B cell (primary cell): Measurements from ENCODE around the gene SRRM5. TPM values are rescaled to one million over a fixed set of nuclear protein-coding genes. Genes with fewer than 3 reads are reported as not detected.

Experiments used
- ATAC-seq: fragments of 200-7000 bp; cut with Tn5 transposase; one replicate; pipeline ENCODE4 v1.10.0; 2021; ENCODE audit warnings: low read depth, mild to moderate bottlenecking, moderate number of reproducible peaks, moderate library complexity
- CTCF ChIA-PET: fragments of 350-600 bp; sonication (Branson Sonifier 250); formaldehyde crosslinking; loops from one replicate; lab custom pipeline; 2021; ENCODE audit warnings: antibody characterized with exemption, inconsistent platforms; lab: Charles Lee
- POLR2A ChIA-PET: fragments of 350-600 bp; sonication (Branson Sonifier 250); formaldehyde crosslinking; loops from one replicate; lab custom pipeline; 2021; ENCODE audit warnings: antibody characterized with exemption; lab: Charles Lee
- DNase-seq: peaks from one replicate; pipeline ENCODE4 v3.0.0; 2013
- H2AFZ ChIP-seq: 2 replicates; pipeline ENCODE4 v1.6.1; 2012; ENCODE audit warnings: mild to moderate bottlenecking, low read depth, low read length; ENCODE audit not compliant: insufficient read depth, poor library complexity, severe bottlenecking
- H3K27ac ChIP-seq, 2 donors: 1 replicate in 1 of 2; 2 replicates in 1 of 2; pipeline ENCODE4 v1.5.1; 2012 to 2013; ENCODE audit warnings: low read length in 2 of 2, mild to moderate bottlenecking in 2 of 2, moderate library complexity in 1 of 2
- H3K27me3 ChIP-seq, 4 experiments: fragments of 200-600 bp in 1 of 4; sonication (generic) in 1 of 4; replicated peaks in 1 of 4; 1 replicate in 2 of 4; 2 replicates in 2 of 4; pipeline versions ENCODE4 v1.6.1 to v1.7.0; 2013 to 2016; ENCODE audit warnings: low read length in 3 of 4, mild to moderate bottlenecking in 2 of 4, mixed read lengths in 1 of 4, moderate library complexity in 1 of 4; ENCODE audit not compliant: insufficient read depth in 4 of 4, control insufficient read depth in 3 of 4; ENCODE audit errors: control extremely low read depth in 1 of 4
- H3K36me3 ChIP-seq, 2 experiments: replicated peaks in 1 of 2; 1 replicate in 1 of 2; 2 replicates in 1 of 2; pipeline versions ENCODE4 v1.6.1 to v1.7.1; 2013; ENCODE audit warnings: low read length in 1 of 2; ENCODE audit not compliant: insufficient read depth in 2 of 2, control insufficient read depth in 1 of 2; ENCODE audit errors: control extremely low read depth in 1 of 2, extremely low read depth in 1 of 2
- H3K4me1 ChIP-seq, 2 donors: fragments of 200-600 bp in 1 of 2; sonication (generic) in 1 of 2; 1 replicate in 1 of 2; 2 replicates in 1 of 2; pipeline versions ENCODE4 v1.5.1 to v1.6.1; 2013 to 2017; ENCODE audit warnings: low read length in 2 of 2; ENCODE audit not compliant: control insufficient read depth in 2 of 2, insufficient read depth in 2 of 2
- H3K4me2 ChIP-seq: replicated peaks from 2 replicates; pipeline ENCODE3; 2012; ENCODE audit warnings: mild to moderate bottlenecking, low read depth, low read length; ENCODE audit not compliant: poor library complexity, severe bottlenecking
- H3K4me3 ChIP-seq, 5 experiments: fragments of 200-600 bp in 1 of 5; sonication (generic) in 1 of 5; 1 replicate in 3 of 5; 2 replicates in 2 of 5; pipeline versions ENCODE4 v1.5.1 to v1.7.0; 2011 to 2016; ENCODE audit warnings: low read length in 4 of 5, mild to moderate bottlenecking in 4 of 5, low read depth in 2 of 5, control low read depth in 1 of 5, moderate library complexity in 1 of 5; ENCODE audit not compliant: insufficient read depth in 1 of 5; ENCODE audit errors: control extremely low read depth in 1 of 5, extremely low read depth in 1 of 5
- H3K79me2 ChIP-seq: fragments of 200-600 bp; sonication (generic); one replicate; pipeline ENCODE4 v1.6.0; 2016; ENCODE audit warnings: low read length; ENCODE audit not compliant: control insufficient read depth, insufficient read depth
- H3K9ac ChIP-seq: fragments of 200-600 bp; sonication (generic); 2 replicates; pipeline ENCODE4 v1.6.1; 2017; ENCODE audit warnings: mild to moderate bottlenecking, low read length, moderate library complexity
- H3K9me3 ChIP-seq, 3 donors: one replicate each; pipeline versions ENCODE4 v1.6.1 to v1.7.1; 2013; ENCODE audit warnings: low read length in 2 of 3; ENCODE audit not compliant: control insufficient read depth in 2 of 3, insufficient read depth in 1 of 3; ENCODE audit errors: control extremely low read depth in 1 of 3
- H4K20me1 ChIP-seq: 2 replicates; pipeline ENCODE4 v1.6.0; 2012; ENCODE audit warnings: mild to moderate bottlenecking, low read length; ENCODE audit not compliant: insufficient read depth, control insufficient read depth, poor library complexity, severe bottlenecking
- H3K27ac Mint-ChIP-seq: one replicate; pipeline ENCODE4 v1.8.0; 2021; ENCODE audit warnings: mixed read lengths
- H3K27me3 Mint-ChIP-seq: one replicate; pipeline ENCODE4 v1.8.0; 2021; ENCODE audit warnings: mixed read lengths
- H3K4me1 Mint-ChIP-seq: one replicate; pipeline ENCODE4 v1.8.0; 2021; ENCODE audit warnings: mixed read lengths
- H3K4me3 Mint-ChIP-seq: one replicate; pipeline ENCODE4 v1.8.0; 2021; ENCODE audit warnings: mixed read lengths
- H3K9me3 Mint-ChIP-seq: one replicate; pipeline ENCODE4 v1.8.0; 2022; ENCODE audit warnings: mixed read lengths; ENCODE audit not compliant: insufficient read depth
- EZH2 ChIP-seq: IDR thresholded peaks from 2 replicates; pipeline ENCODE4 v1.6.1; 2012; ENCODE audit warnings: borderline replicate concordance, low read depth, mild to moderate bottlenecking, moderate library complexity, low read length; ENCODE audit not compliant: insufficient read depth, poor library complexity, severe bottlenecking
- WGBS: methylation state at CpG from one replicate; pipeline ENCODE4 v1.1.5; 2013; ENCODE audit warnings: missing lambda C conversion rate; ENCODE audit not compliant: insufficient coverage; 5-methylcytosine and 5-hydroxymethylcytosine counted together
- intact Hi-C: fragments of 100-400 bp; cut with micrococcal nuclease; formaldehyde crosslinking; loops from one replicate; pipeline ENCODE4 v1.10.0; 2022
- polyA plus RNA-seq: library from polyadenylated mRNA; depleted of rRNA; stranded (reverse); fragments of >200 nt; gene quantifications from 2 replicates; pipeline ENCODE4 v1.2.3, GENCODE V29; 2012
- total RNA-seq, 2 donors: library from RNA; stranded (reverse); fragments of 120-200 nt in 1 of 2; gene quantifications; 1 replicate in 1 of 2; 2 replicates in 1 of 2; pipeline versions ENCODE4 v1.2.3 to v1.2.4, GENCODE V29; 2013 to 2022
- TF ChIP-seq, protein P1 (sequence below): fragments of 200-600 bp; IDR thresholded peaks from one replicate; pipeline ENCODE4 v1.8.0; 2022; ENCODE audit warnings: antibody characterized with exemption, mild to moderate bottlenecking

SRRM5 gene
- total and polyA plus RNA-seq, 2 donors (not counting 1 experiment from before 2014, with no cell fraction given), result 0.64 to 1.4 TPM

DNA sequence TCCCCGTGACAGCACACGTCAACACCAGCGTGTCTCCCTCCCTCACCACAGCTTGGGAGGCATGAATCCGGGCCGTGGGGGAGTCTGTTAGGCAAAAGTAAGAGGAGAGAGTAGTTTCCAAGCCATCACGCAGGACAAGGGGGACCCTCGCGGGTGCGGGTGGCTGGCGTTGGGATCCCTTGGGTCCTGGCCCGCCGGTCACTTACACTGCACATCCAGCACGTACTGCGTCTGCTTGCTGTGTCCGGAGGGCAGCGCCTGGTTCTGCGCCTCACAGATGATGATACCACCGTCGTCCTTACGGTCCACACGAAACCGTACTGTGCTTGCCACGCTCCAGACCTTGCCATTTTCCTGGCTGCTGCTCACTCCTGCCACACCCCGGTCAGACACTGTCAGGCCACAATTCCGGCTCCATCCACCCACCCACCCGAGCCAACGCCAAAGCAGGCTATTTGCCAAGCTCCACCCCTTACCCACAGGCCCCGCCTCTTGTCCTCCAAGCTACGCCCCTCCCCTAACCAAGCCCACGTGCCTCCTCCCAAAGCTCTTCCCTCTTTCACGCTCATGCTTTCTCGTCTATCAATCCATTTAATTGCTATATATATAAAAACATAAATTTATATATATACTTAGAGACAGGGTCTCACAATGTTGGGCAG, 14.2 kb downstream of the SRRM5 start:
- H3K4me1 Mint-ChIP-seq, result peaks cover 9% of the 10 kb centered on the region
- H4K20me1 ChIP-seq, result peaks cover 8% of the 10 kb centered on the region
- no peaks in the 10 kb centered on the region for H3K36me3 ChIP-seq
- H3K27me3 Mint-ChIP-seq, result peaks cover 15% of the 10 kb centered on the region
- WGBS, result 73% methylated on average over 24 of the region's 32 CpGs
- H3K27ac ChIP-seq, result no peak overlapping the region
- ATAC-seq, result peak; percentile 6
- H3K27ac Mint-ChIP-seq, result no peak overlapping the region
- intact Hi-C loops, result no loop called here
- H2AFZ ChIP-seq, result no peak overlapping the region
- no peak overlapping the region for H3K4me3 ChIP-seq
- H3K9ac ChIP-seq, result no peak overlapping the region
- CTCF ChIA-PET, result interaction anchor here (1.1 to 3.4 kb wide), 3 partner anchors 31 to 107 kb away, joined by 3 to 12 read pairs (median 11); no protein-coding TSS in a partner anchor
- peaks cover 0 to 14% (median 7%) of the 10 kb centered on the region in 4 experiments for H3K27me3 ChIP-seq
- TF ChIP-seq, protein P1, sequence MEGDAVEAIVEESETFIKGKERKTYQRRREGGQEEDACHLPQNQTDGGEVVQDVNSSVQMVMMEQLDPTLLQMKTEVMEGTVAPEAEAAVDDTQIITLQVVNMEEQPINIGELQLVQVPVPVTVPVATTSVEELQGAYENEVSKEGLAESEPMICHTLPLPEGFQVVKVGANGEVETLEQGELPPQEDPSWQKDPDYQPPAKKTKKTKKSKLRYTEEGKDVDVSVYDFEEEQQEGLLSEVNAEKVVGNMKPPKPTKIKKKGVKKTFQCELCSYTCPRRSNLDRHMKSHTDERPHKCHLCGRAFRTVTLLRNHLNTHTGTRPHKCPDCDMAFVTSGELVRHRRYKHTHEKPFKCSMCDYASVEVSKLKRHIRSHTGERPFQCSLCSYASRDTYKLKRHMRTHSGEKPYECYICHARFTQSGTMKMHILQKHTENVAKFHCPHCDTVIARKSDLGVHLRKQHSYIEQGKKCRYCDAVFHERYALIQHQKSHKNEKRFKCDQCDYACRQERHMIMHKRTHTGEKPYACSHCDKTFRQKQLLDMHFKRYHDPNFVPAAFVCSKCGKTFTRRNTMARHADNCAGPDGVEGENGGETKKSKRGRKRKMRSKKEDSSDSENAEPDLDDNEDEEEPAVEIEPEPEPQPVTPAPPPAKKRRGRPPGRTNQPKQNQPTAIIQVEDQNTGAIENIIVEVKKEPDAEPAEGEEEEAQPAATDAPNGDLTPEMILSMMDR, result no peak
- TF ChIP-seq EZH2, result no peak
- no peak for DNase-seq
- H3K4me2 ChIP-seq, result no peak overlapping the region
- no peak overlapping the region for H3K4me3 Mint-ChIP-seq
- H3K79me2 ChIP-seq, result no peaks in the 10 kb centered on the region
- peaks cover 0 to 24% (median 0%) of the 10 kb centered on the region in 3 donors for H3K9me3 ChIP-seq
- POLR2A ChIA-PET, result interaction anchor here (1.1 kb wide), 1 partner anchor 30 kb away, joined by 3 read pairs; the partner anchor contains the start of genes IRGQ and ZNF576
- H3K4me1 ChIP-seq, result peaks cover 6 to 7% of the 10 kb centered on the region in 2 donors
- H3K9me3 Mint-ChIP-seq, result no peaks in the 10 kb centered on the region

DNA sequence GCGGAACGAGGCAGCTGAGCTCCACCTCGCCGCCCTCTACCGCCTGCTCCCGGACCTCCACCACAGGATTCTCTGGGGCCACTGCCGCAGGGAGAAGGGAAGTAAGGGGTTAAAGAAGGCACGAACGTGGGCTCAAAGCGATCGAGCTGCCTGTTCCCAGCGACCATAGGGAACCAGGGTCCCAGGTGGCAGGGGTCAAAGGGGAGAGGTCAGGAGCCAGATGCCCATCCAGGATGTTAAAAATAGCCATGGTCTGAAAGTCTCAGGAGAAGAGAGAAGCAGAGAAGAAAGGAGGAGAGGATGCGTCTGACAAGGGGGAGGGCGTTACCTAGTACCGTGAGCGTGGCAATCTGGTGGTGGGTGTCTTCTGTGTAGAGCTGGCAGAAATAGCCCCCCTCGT, 14.9 kb downstream of the SRRM5 start:
- peaks cover 0 to 24% (median 0%) of the 10 kb centered on the region in 3 donors for H3K9me3 ChIP-seq
- ATAC-seq (no peak), DNase-seq (no peak)
- H3K79me2 ChIP-seq, result no peaks in the 10 kb centered on the region
- peaks cover 6 to 7% of the 10 kb centered on the region in 2 donors for H3K4me1 ChIP-seq
- no peaks in the 10 kb centered on the region for H3K36me3 ChIP-seq
- no peak overlapping the region for H3K27ac ChIP-seq
- TF ChIP-seq, protein P1, result no peak
- TF ChIP-seq EZH2, result no peak
- 57% methylated on average over 17 of the region's 17 CpGs for WGBS
- H3K4me3 Mint-ChIP-seq, result no peak overlapping the region
- intact Hi-C loops, result no loop called here
- H4K20me1 ChIP-seq, result peaks cover 8% of the 10 kb centered on the region
- H3K4me2 ChIP-seq, result no peak overlapping the region
- peaks cover 7% of the 10 kb centered on the region for H3K4me1 Mint-ChIP-seq
- ChIA-PET CTCF (interaction anchor here (1.1 to 3.4 kb wide), 3 partner anchors 32 to 108 kb away, joined by 3 to 12 read pairs (median 11); no protein-coding TSS in a partner anchor), POLR2A (no interaction called here)
- H3K27me3 Mint-ChIP-seq, result peaks cover 16% of the 10 kb centered on the region
- H2AFZ ChIP-seq, result no peak overlapping the region
- H3K27ac Mint-ChIP-seq, result no peak overlapping the region
- no peak overlapping the region for H3K4me3 ChIP-seq
- H3K27me3 ChIP-seq, result peaks cover 0 to 14% (median 7%) of the 10 kb centered on the region in 4 experiments
- H3K9ac ChIP-seq, result no peak overlapping the region
- H3K9me3 Mint-ChIP-seq, result no peaks in the 10 kb centered on the region
